ENCODE measurements around the gene MAP7D2.
"Not testable (repeated sequence)": the region's sequence is repeated elsewhere in the genome, so short reads cannot be mapped to it uniquely, and the experiment has no call there.

MAP7D2 gene

GRCh38 chrX:20116577-20117240, at the start of gene MAP7D2:
MAP7D2 (minus strand) TSS chrX:20116907; CDS start chrX:20116879, 28 bp downstream.
- no peak for DNase-seq

DNA sequence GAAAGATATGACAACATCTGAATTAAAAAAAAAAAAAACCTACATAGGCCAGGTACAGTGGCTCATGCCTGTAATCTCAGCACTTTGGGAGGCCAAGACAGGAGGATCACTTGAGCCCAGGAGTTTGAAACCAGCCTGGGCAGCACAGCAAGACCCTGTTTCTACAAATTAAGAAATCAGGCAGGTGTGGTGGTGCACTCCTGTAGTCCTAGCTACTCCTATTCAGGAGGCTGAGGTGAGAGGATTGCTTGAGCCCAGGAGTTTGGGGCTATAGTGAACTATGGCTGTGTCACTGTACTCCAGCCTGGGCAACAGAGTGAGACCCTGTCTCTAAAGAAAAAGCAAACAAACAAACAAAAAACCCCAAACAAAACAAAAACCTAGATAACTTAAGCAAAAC, 45.8 kb upstream of the MAP7D2 start:
- in situ Hi-C loops (cut with HindIII; ENCODE audit: low pct_ligation_motif_present, low pct_unique_long_range_greater_than_20kb, low sequenced_read_pairs); DNase-seq: not testable (repeated sequence)

More at GRCh38 chrX:20116577-20117240, at the start of gene MAP7D2:
- in situ Hi-C loops (cut with HindIII; ENCODE audit: low pct_ligation_motif_present, low pct_unique_long_range_greater_than_20kb, low sequenced_read_pairs): no loop called here

- in situ Hi-C loops (cut with HindIII; ENCODE audit: low pct_ligation_motif_present, low pct_unique_long_range_greater_than_20kb, low sequenced_read_pairs): no loop called here
- DNase-seq: no peak
Measured at GRCh38 chrX:20159797-20160385, 43.2 kb upstream of the MAP7D2 start.

DNA sequence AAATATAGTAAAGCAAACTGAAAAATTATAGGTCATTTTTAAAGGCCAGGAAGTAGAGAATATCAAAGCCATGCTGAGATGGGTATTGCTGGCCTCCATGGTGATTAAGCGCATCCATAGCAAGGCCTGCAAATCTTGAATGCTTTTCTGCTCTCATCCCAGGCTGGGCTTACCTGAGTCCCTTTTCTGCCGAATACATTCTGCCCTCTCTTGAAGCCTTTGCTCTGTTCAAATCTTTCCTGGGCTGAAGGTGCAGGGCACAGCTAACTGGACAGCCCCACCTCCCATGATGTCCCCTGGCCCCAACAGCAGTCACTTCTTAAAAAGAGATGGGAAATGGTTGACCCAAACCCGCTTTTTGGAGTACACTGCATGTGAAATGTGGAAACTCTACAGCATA, 35.0 kb upstream of the MAP7D2 start:
- in situ Hi-C loops (cut with HindIII; ENCODE audit: low pct_ligation_motif_present, low pct_unique_long_range_greater_than_20kb, low sequenced_read_pairs): no loop called here

GRCh38 chrX:20149326-20149725, 32.6 kb upstream of the MAP7D2 start:
- in situ Hi-C loops (cut with HindIII; ENCODE audit: low pct_ligation_motif_present, low pct_unique_long_range_greater_than_20kb, low sequenced_read_pairs): no loop called here
- no peak for DNase-seq

More for the DNA sequence above, 35.0 kb upstream of the MAP7D2 start:
- DNase-seq: no peak

GRCh38 chrX:20147561-20147960, 30.9 kb upstream of the MAP7D2 start:
- no peak for DNase-seq
- in situ Hi-C loops (cut with HindIII; ENCODE audit: low pct_ligation_motif_present, low pct_unique_long_range_greater_than_20kb, low sequenced_read_pairs): no loop called here

DNA sequence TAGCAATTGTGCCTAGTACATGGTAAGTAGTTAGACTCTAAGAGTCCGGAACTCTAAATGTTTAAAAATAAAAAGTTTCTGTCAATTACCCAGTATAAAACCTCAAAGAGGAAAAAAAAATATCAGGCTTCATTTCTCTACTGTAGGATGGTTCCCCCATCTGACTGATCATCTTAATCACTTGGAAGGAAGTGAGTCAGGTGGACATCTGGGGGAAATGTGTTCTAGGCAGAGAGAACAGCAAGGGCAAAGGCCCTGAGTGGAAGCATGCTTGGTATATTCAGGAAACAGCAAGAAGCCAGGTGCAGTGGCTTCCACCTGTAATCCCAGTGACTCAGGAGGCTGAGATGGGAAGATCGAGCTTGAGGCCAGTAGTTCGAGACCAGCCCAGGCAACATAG, 27.8 kb upstream of the MAP7D2 start:
- in situ Hi-C loops (cut with HindIII; ENCODE audit: low pct_ligation_motif_present, low pct_unique_long_range_greater_than_20kb, low sequenced_read_pairs): no loop called here
- DNase-seq: peak; percentile 19

GRCh38 chrX:20143561-20143960, 26.9 kb upstream of the MAP7D2 start:
- in situ Hi-C loops (cut with HindIII; ENCODE audit: low pct_ligation_motif_present, low pct_unique_long_range_greater_than_20kb, low sequenced_read_pairs): no loop called here
- DNase-seq: no peak

GRCh38 chrX:20143111-20143510, 26.4 kb upstream of the MAP7D2 start:
- DNase-seq: no peak
- in situ Hi-C loops (cut with HindIII; ENCODE audit: low pct_ligation_motif_present, low pct_unique_long_range_greater_than_20kb, low sequenced_read_pairs): no loop called here

DNA sequence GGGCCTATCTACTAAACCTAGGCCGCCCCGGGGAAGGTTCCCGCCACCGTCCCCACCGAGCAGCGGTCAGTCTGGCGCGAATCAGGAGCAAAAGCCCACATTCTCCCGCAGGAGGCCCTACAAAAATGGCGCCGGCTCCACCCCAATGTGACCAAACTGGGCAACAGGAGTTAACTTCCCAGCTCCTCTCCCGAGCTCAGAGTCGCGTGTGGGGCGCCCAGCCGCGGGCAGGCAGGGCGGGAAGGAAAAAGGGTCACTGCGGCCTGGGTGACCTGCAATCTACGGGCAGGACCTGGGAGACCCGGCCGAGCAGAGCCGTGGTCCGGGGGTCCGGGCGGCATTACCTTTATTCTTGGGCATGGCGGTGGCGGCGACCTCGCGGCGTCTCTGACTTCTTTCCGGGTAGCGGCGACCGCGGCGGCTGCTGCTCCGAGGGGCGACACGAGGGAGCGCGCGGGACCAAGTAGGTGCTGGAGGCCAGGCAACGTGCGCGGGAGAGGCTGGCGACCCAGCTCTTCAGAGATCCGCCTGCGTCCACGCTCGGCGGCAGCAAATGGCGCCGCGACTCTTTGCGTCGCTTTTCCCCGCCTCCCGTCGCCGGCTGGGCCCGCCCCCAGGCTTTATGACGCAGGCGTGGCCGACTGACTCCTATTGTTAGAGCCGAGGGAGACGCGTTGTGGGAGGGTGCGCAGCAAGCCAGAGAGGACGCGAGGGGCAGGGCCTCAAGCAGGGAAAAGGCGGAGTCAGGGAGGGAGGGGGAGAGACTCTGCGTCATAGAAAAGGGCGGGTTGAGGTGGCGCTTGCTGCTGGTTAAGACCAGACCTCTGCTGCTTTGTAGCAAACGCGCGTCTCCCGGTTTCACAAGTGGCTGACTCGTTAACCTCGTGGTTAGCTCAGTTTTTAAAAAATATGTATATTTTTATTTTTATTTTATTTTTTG, 24.8 kb upstream of the MAP7D2 start, which contains the start of gene EIF1AX:
Gene EIF1AX, minus strand, starts transcription at position 558 of the 940 bp plus-strand sequence. Its CDS starts 198 bp downstream, at position 360.
- peak; percentile 91 for DNase-seq
- in situ Hi-C loops (cut with HindIII; ENCODE audit: low pct_ligation_motif_present, low pct_unique_long_range_greater_than_20kb, low sequenced_read_pairs): no loop called here

DNA sequence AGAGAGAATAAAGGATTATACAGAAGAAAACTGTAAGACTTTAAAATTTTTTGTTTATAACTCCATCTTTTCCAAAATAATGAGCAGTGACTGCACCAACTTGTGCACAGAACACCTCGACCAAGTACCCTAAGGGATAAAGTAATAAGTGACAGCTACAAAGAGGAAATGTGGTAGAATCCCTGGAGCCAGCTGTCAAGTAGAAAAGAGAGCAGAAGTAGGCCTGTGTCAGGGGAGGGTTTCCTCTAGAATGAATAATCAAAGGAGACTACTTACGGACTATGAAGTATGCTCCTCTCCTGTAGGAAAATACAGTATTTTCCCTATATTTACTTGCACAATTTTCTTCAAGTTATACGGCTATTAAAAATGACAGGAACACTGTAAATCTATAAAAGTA, 23.7 kb upstream of the MAP7D2 start:
- in situ Hi-C loops (cut with HindIII; ENCODE audit: low pct_ligation_motif_present, low pct_unique_long_range_greater_than_20kb, low sequenced_read_pairs): no loop called here
- no peak for DNase-seq

GRCh38 chrX:20139966-20140365, 23.3 kb upstream of the MAP7D2 start:
- no peak for DNase-seq
- in situ Hi-C loops (cut with HindIII; ENCODE audit: low pct_ligation_motif_present, low pct_unique_long_range_greater_than_20kb, low sequenced_read_pairs): no loop called here

GRCh38 chrX:20135944-20136343, 19.2 kb upstream of the MAP7D2 start:
- in situ Hi-C loops (cut with HindIII; ENCODE audit: low pct_ligation_motif_present, low pct_unique_long_range_greater_than_20kb, low sequenced_read_pairs): no loop called here
- no peak for DNase-seq

GRCh38 chrX:20132666-20133065, 16.0 kb upstream of the MAP7D2 start:
- DNase-seq: no peak
- in situ Hi-C loops (cut with HindIII; ENCODE audit: low pct_ligation_motif_present, low pct_unique_long_range_greater_than_20kb, low sequenced_read_pairs): no loop called here

DNA sequence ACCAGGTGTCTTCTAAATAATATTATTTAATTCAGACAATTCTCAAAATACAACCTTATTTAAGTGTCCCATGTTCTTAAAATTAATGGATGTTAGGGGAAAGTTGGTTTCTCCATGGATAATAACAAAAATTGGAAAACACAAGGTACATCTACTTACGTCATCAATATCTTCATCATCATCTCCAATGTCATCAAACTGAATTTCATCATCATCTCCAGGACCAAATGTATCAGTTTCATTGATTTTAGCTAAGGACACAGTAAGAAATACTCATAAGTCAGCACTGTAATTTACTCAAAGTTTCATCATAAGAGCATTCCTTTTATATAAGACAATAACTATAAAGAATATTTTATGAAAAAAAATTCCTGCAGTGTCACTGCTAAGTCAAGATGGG, 13.7 kb upstream of the MAP7D2 start:
- in situ Hi-C loops (cut with HindIII; ENCODE audit: low pct_ligation_motif_present, low pct_unique_long_range_greater_than_20kb, low sequenced_read_pairs): no loop called here
- DNase-seq: no peak

DNA sequence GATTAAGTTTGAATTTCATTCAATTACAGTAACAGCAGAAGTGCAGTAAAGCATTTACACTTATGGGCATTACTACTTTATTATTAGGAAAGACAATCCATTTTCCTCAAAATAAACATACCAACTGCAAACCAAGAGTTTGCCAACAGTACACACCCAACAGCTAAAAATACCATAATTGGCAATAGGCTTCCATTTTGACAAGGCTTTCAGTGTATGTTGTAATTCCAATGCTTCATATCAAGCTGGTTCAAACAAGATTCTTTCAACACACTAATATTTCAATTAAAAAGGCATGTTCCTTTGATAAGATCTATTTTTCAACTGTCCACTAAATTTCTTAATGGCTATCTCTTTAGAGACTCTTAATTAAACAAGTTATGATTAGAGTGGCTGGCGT, 12.8 kb upstream of the MAP7D2 start:
- no peak for DNase-seq
- in situ Hi-C loops (cut with HindIII; ENCODE audit: low pct_ligation_motif_present, low pct_unique_long_range_greater_than_20kb, low sequenced_read_pairs): no loop called here

DNA sequence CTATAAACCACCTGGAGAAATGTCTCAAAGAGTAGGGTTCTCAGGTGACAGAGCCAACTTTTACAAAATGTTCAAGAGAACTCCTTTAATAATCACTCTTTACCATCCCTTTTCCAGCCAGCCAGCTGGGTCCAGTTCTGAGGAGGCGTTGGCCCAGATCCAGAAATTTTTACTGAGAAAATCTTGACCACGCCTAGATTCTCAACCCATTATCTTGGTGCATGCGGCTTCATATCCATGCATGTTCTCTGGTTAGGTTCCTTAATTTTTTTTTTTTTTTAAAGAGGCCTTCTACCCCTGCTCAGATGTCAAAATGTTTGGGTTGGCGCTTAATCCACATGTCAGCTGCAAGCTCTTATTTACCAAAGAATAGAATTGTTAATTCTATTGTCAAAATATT, 12.0 kb upstream of the MAP7D2 start:
- no peak for DNase-seq
- in situ Hi-C loops (cut with HindIII; ENCODE audit: low pct_ligation_motif_present, low pct_unique_long_range_greater_than_20kb, low sequenced_read_pairs): no loop called here

- in situ Hi-C loops (cut with HindIII; ENCODE audit: low pct_ligation_motif_present, low pct_unique_long_range_greater_than_20kb, low sequenced_read_pairs); DNase-seq: not testable (repeated sequence)
Measured at GRCh38 chrX:20127440-20127839, 10.7 kb upstream of the MAP7D2 start.

DNA sequence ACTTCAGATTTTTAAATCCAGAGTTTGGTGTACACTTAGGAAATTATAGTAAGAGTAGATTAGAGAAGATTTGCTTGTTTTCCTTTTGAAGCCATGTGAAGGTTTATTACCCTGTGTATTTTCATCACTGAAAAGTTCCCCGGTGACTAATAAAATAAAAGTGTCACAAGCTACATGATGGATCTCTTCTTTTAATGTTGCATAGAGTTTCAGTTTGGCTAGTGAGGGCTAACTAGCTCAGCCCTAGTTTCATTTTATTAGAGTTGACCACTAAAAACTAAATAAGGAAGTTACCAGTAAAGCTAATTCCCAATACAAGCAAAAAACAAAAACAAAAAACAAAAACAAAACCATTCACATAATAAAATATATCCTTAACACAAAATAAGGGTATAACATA, 10.1 kb upstream of the MAP7D2 start:
- not testable (repeated sequence) for DNase-seq

More for the DNA sequence above, 10.1 kb upstream of the MAP7D2 start:
- in situ Hi-C loops (cut with HindIII; ENCODE audit: low pct_ligation_motif_present, low pct_unique_long_range_greater_than_20kb, low sequenced_read_pairs): not testable (repeated sequence)
